GM10847 (cell line): ENCODE results near the gene EXOC2.

Experiments
- POLR2A ChIP-seq: IDR thresholded peaks from 2 replicates; pipeline ENCODE4 v1.6.1; 2011; ENCODE audit not compliant: insufficient read length; ENCODE audit errors: extremely low read depth

The EXOC2 gene

GRCh38 chr6:674956-675355 lies 18.0 kb downstream of the EXOC2 start:
- TF ChIP-seq POLR2A: no peak

GRCh38 chr6:674406-674805 lies 18.5 kb downstream of the EXOC2 start:
- no peak for TF ChIP-seq POLR2A

GRCh38 chr6:667253-667927 lies 25.5 kb downstream of the EXOC2 start:
- TF ChIP-seq POLR2A: no peak

DNA sequence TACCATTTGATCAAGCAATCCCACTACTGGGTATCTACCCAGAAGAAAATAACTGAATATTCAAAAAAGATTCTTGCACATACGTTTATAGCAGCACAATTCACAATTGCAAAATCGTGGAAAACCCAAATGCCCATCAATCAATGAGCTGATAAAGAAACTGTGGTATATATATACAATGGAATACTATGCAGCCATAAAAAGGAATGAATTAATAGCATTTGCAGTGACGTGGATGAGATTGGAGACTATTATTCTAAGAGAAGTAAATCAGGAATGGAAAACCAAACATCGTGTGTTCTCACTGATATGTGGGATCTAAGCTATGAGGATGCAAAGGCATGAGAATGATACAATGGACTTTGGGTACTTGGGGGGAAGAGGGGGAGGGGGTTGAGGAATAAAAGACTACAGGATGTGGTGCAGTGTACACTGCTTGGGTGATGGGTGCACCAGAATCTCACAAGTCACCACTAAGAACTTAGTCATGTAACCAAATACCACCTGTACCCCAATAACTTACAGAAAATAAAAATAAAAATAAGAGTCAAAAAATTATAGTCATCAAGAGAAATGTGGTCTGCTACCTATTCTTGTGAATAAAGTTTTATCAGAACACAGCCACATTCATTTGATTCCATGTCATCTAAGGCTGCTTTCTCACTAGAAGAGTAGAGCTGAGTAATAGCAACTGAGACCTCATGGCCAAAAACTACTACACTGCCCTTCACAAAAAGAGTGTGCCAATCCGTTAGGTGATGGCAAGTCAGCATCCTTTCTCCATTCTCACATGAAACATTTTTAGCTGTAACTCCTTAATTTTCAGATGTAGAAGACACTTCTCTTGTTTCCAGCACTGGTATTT lies 27.3 kb downstream of the EXOC2 start:
- no peak for TF ChIP-seq POLR2A

DNA sequence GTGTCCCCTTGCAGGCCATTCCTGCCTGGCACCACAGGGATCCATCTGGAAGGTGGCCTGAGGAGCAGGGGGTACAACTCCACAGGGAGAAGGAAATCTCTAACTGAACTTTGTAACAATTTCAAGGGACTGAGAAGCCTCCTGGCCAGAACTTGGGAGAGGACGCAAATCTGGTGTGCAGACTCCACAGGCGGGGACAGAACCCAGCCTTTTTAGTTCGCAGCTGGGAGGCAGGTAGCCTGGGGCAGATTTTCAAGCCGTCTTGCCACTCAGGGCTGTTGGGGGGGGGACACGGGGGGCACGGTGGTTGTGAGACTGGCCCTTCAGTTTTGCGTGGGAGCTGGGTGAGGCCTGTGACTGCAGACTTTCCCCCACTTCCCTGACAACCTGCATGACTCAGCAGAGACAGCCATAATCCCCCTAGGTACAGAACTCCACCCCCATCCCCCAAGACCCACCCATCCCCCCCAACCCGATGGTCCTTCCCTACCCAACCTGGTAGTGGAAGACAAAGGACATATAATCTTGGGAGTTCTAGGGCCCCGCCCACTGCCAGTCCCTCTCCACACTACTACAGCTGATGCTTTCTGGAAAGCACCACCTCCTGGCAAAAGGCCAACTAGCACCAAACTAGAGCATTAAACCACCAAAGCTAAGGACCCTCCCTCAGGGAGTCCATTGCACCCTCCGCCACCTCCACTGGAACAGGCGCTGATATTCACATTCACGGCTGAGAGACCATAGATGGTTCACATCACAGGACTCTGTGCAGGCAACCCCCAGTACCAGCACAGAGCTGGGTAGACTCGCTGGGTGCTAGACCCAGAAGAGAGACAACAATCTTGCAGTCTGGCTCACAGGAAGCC lies 33.0 kb downstream of the EXOC2 start:
- no peak for TF ChIP-seq POLR2A

- TF ChIP-seq POLR2A: no peak
These were observed 34.7 kb downstream of the EXOC2 start for GRCh38 chr6:658244-658643.

- TF ChIP-seq POLR2A: no peak
These were observed 35.2 kb downstream of the EXOC2 start for GRCh38 chr6:657743-658142.

DNA sequence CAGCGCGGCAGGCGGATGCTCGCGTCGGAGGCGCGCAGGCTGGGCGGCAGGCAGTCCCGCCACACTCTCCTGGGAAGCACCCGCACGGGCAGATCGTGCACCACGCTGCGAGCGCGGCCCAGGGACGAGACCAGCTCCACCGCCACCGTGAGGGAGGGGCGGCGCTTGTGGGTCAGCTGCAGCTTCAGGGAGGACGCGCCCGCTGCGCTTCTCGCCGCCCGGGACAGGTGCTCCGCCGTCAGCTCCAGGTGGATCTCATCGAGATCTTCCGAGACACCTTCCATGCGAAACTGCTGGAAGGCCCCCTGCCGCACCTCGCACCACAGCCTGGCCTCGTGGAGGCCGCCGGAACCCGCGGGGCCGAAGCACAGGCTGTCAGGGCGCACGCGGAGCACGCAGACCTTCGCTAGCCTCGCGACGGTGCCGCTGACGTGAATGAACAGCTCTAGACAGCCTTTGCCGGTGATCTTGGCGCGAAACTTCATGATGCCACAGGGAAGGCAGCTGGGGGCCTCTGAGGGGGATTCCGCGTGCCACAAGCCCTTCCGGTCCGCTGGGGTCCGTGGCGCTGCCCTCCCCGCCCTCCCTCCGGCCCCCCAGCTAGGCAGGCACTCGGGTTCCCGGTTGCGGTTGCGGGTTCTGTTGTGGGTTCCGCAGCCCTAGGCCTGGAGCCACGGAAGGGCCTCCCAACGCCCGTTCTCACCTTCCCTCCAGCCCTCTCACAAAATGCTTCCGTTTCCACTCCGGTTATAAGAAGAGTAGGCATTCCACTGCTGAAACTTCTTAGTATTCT lies 36.3 kb downstream of the EXOC2 start, which contains the start of gene HUS1B:
HUS1B (minus strand) TSS at position 641 of the 793 bp plus-strand sequence; CDS start at position 485, 156 bp downstream.
- TF ChIP-seq POLR2A: no peak

DNA sequence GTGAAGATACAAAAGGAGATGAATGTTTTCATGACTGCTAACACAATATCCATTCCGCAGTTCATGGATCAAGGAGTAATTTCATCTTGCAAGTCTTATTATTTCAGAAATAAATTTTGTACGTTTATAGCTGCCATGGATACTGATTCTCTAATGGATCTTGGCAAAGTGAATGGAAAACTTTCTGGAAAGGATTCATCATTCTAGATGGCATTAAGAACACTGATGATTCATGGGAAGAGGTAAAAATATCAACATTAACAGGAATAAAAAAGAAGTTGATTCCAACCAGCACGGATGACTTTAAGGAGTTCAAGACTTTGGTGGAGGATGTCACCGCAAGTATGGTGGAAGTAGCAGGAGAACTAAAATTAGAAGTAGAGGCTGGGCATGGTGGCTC lies 38.8 kb downstream of the EXOC2 start:
- no peak for TF ChIP-seq POLR2A

DNA sequence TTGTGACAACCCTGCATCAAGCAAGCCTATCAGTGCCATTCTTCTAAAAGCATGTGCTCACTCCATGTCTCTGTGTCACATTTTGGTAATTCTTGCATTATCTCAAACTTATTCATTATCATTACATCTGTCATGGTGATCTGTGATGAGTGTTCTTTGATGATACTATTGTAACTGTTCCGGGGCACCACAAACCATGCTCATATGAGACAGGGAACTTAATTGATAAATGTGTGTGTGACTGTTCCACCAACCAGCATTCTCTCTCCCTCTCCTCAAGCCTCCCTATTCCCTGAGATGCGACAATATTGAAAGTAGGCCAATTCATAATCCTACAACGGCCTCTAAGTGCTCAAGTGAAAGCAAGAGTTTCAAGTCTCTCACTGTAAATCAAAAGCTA lies 40.1 kb downstream of the EXOC2 start:
- no peak for TF ChIP-seq POLR2A

- no peak for TF ChIP-seq POLR2A
These were observed 42.8 kb downstream of the EXOC2 start for GRCh38 chr6:650098-650497.

DNA sequence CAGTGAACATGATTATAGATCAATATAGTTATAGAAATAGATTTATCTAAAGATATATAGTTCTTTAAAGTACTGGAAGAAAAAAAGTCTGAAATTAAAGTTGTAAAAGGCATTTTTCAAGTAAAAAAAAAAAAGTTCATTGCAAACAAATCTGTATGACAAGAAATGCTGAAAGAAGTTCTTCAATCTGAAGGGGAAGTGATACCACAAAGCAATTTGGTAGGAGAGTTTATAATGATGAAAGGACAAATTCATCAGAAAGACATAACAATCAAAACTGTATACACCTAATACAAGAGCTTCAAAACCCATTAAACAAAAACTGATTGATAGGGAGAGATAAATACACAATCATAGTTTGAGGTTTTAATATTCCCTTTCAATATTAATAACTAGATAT lies 50.1 kb downstream of the EXOC2 start:
- no peak for TF ChIP-seq POLR2A

GRCh38 chr6:641225-641985 lies 51.5 kb downstream of the EXOC2 start:
- no peak for TF ChIP-seq POLR2A

DNA sequence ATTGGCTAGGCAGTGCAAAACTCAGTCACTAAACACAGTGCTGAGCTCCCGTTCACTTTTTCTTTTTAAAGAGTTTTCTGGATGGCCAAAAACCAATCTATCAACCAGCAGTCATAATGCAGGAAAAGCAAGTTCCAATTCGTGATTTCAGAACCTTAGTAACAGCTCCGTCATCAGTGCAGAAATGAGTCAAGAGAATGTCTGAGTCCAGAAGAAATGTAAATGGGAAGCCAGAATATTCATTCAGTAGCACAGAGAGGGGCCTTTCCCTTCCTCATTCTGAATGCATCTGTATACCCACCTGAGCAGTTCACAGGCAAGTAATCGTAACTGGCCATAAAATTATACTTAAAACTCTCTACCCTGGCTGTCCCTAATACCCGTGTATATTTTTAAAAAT lies 56.5 kb downstream of the EXOC2 start:
- no peak for TF ChIP-seq POLR2A
